WERI-Rb-1 (cell line): Measurements from ENCODE around the gene FARS2.

ENCODE experiments used
- DNase-seq: peaks from one replicate; pipeline ENCODE4 v3.0.0-alpha.2; 2020
- H3K27ac ChIP-seq: fragments of 250-450 bp; sonication (Bioruptor Pico); 2 replicates; pipeline ENCODE4 v1.5.1; 2020; ENCODE audit warnings: mild to moderate bottlenecking, moderate library complexity
- H3K27me3 ChIP-seq: fragments of 250-450 bp; sonication (Bioruptor Pico); 2 replicates; pipeline ENCODE4 v1.5.1; 2021; ENCODE audit warnings: mild to moderate bottlenecking, low read depth, moderate library complexity; ENCODE audit not compliant: insufficient read depth, severe bottlenecking
- H3K36me3 ChIP-seq: fragments of 250-450 bp; sonication (Bioruptor Pico); 2 replicates; pipeline ENCODE4 v1.5.1; 2020; ENCODE audit warnings: mild to moderate bottlenecking, moderate library complexity
- H3K4me3 ChIP-seq: 2 replicates; pipeline ENCODE4 v1.5.1; 2011; ENCODE audit warnings: low read depth, mild to moderate bottlenecking, control low read depth, low read length
- H3K9me3 ChIP-seq: fragments of 250-450 bp; sonication (Bioruptor Pico); 2 replicates; pipeline ENCODE4 v1.5.1; 2021; ENCODE audit warnings: mild to moderate bottlenecking, moderate library complexity; ENCODE audit not compliant: severe bottlenecking
- CTCF ChIP-seq: IDR thresholded peaks from 2 replicates; pipeline ENCODE4 v1.5.1; 2011; ENCODE audit warnings: low read depth, mild to moderate bottlenecking, control low read depth, inconsistent platforms, low read length

Gene FARS2

GRCh38 chr6:5619249-5619648 lies 357.9 kb downstream of the FARS2 start:
- Histone ChIP-seq H3K27ac (no peak overlapping the region), H3K9me3 (no peaks in the 10 kb centered on the region), H3K36me3 (no peaks in the 10 kb centered on the region; the same call in 1 of the 2 replicates), H3K4me3 (no peak overlapping the region), H3K27me3 (no peaks in the 10 kb centered on the region)
- no peak for TF ChIP-seq CTCF
- DNase-seq: no peak

DNA sequence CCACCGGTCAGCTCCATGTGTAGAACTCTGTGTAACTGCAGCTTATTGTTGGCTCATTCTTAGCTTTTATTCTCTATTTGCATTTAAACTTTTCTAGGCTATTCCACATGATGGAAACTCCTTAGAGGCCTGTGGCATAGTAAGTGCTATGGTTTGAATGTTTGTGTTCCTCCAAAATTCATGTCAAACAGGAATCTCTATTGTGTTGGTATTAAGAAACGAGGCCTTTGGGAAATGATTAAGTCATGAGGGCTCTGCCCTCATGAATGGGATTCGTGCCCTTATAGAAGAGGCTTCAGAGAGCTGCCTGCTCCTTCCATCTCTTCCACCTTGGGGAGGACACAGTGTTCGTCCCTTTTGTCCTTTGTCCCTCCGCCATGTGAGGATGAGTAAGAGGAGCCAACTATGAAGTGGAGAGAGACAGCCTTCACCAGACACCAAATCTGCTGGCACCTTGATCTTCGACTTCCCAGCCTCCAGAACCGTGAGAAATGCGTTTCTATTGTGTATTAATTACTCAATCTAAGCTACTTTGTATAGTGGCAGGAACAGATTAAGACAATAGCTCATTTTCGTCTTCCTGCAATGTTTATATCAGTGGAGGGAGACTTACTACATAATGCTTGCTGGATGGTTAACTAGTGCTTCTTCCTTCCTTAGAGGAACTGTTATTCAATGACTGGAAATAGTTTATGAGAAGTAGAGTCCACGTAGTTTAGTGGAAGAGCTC lies 361.1 kb downstream of the FARS2 start:
- no peak for TF ChIP-seq CTCF
- DNase-seq: no peak
- Histone ChIP-seq H3K27ac (no peak overlapping the region), H3K4me3 (no peak overlapping the region), H3K9me3 (no peaks in the 10 kb centered on the region), H3K36me3 (no peaks in the 10 kb centered on the region; the same call in 1 of the 2 replicates), H3K27me3 (no peaks in the 10 kb centered on the region)

- no peak for DNase-seq
- Histone ChIP-seq H3K4me3 (no peak overlapping the region), H3K36me3 (no peaks in the 10 kb centered on the region; the same call in 1 of the 2 replicates), H3K9me3 (no peaks in the 10 kb centered on the region), H3K27ac (no peak overlapping the region), H3K27me3 (no peaks in the 10 kb centered on the region)
- no peak for TF ChIP-seq CTCF
Measured at GRCh38 chr6:5623769-5624168, 362.5 kb downstream of the FARS2 start.

DNA sequence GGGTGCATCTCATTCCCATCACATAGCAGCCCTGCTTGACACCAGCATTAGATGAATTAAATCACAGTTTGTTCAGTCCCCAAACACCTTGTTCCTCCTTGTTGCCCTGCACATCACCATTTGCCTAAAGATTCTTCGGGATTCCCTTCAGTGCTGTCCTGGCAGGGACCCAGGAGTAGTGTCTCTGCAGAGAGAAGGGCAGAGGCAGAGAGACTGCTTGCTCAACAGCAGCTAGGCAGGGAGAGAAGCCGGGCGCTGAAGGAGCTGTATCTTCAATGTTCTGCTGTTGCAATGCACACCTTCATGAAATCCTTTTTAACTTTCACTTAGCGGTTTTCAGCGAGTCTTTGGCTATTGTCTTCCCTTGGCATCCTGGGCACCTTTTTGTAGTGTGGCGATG lies 362.9 kb downstream of the FARS2 start:
- TF ChIP-seq CTCF: no peak
- no peaks in the 10 kb centered on the region for H3K9me3 ChIP-seq
- H3K27me3 ChIP-seq: no peaks in the 10 kb centered on the region
- no peak overlapping the region for H3K27ac ChIP-seq
- H3K36me3 ChIP-seq: no peaks in the 10 kb centered on the region; the same call in 1 of the 2 replicates
- H3K4me3 ChIP-seq: no peak overlapping the region
- DNase-seq: no peak

GRCh38 chr6:5626727-5627426 lies 365.6 kb downstream of the FARS2 start:
- Histone ChIP-seq H3K4me3 (no peak overlapping the region), H3K36me3 (no peaks in the 10 kb centered on the region), H3K27me3 (no peaks in the 10 kb centered on the region), H3K27ac (no peak overlapping the region), H3K9me3 (no peaks in the 10 kb centered on the region)
- TF ChIP-seq CTCF: no peak
- DNase-seq: no peak

- Histone ChIP-seq H3K27me3 (no peaks in the 10 kb centered on the region), H3K4me3 (no peak overlapping the region), H3K9me3 (no peaks in the 10 kb centered on the region), H3K36me3 (no peaks in the 10 kb centered on the region), H3K27ac (no peak overlapping the region)
- TF ChIP-seq CTCF: no peak
- no peak for DNase-seq
Measured at GRCh38 chr6:5630636-5631035, 369.3 kb downstream of the FARS2 start.
